PC-9 (cell line): ENCODE data around the gene HLA-DRB1. TPM values are rescaled to one million over a fixed set of nuclear protein-coding genes. Genes with fewer than 3 reads are reported as not detected.

Source experiments
- BruUV-seq: library from RNA; stranded (reverse); fragments of 400-500 nt; replicated peaks from 2 replicates; lab custom pipeline; 2021; lab: Mats Ljungman, UMichigan
- CTCF ChIA-PET: fragments of 300-600 bp; sonication (Branson Sonifier 250); formaldehyde crosslinking; loops from one replicate; lab custom pipeline; 2022; ENCODE audit warnings: antibody characterized with exemption; lab: Charles Lee
- POLR2A ChIA-PET: fragments of 300-600 bp; sonication (Branson Sonifier 250); formaldehyde crosslinking; loops from one replicate; lab custom pipeline; 2022; ENCODE audit warnings: antibody characterized with exemption; ENCODE audit not compliant: unreplicated experiment; lab: Charles Lee
- DNase-seq, 2 experiments: peaks; one replicate each; pipeline versions ENCODE4 v3.0.0 to v3.0.0-alpha.2; 2015 to 2022; ENCODE audit warnings: mixed read lengths in 1 of 2
- H2AFZ ChIP-seq: fragments of 200-600 bp; sonication (generic); 2 replicates; pipeline ENCODE4 v1.8.1; 2017; ENCODE audit warnings: antibody characterized with exemption
- H3F3A ChIP-seq: fragments of 200-600 bp; sonication (generic); 2 replicates; pipeline ENCODE4 v1.8.1; 2017; ENCODE audit warnings: antibody characterized with exemption, mild to moderate bottlenecking, low read depth; ENCODE audit not compliant: insufficient read depth
- H3K27ac ChIP-seq: fragments of 200-600 bp; sonication (generic); 2 replicates; pipeline ENCODE4 v1.6.1; 2016; ENCODE audit warnings: mixed run types
- H3K27me3 ChIP-seq: fragments of 200-600 bp; sonication (generic); 2 replicates; pipeline ENCODE4 v1.6.1; 2016; ENCODE audit warnings: low read depth, mixed run types; ENCODE audit not compliant: insufficient read depth
- H3K36me3 ChIP-seq: fragments of 200-600 bp; sonication (generic); 2 replicates; pipeline ENCODE4 v1.6.1; 2016; ENCODE audit warnings: low read depth, mixed run types
- H3K4me1 ChIP-seq: fragments of 200-600 bp; sonication (generic); replicated peaks from 2 replicates; pipeline ENCODE4 v1.6.1; 2016; ENCODE audit warnings: mixed run types; ENCODE audit not compliant: insufficient read depth
- H3K4me2 ChIP-seq: fragments of 200-600 bp; sonication (generic); 2 replicates; pipeline ENCODE4 v1.6.1; 2017; ENCODE audit warnings: mixed run types
- H3K4me3 ChIP-seq: fragments of 200-600 bp; sonication (generic); 2 replicates; pipeline ENCODE4 v1.6.1; 2016; ENCODE audit warnings: mixed run types
- H3K79me2 ChIP-seq: fragments of 200-600 bp; sonication (generic); 2 replicates; pipeline ENCODE4 v1.6.1; 2017; ENCODE audit warnings: low read depth, mixed run types
- H3K9me2 ChIP-seq: fragments of 200-600 bp; sonication (generic); 2 replicates; pipeline ENCODE4 v1.8.1; 2017; ENCODE audit warnings: mild to moderate bottlenecking; ENCODE audit not compliant: insufficient read depth
- H3K9me3 ChIP-seq: fragments of 200-600 bp; sonication (generic); 2 replicates; pipeline ENCODE4 v1.8.1; 2016; ENCODE audit warnings: low read depth; ENCODE audit not compliant: insufficient read depth
- H4K20me1 ChIP-seq: fragments of 200-600 bp; sonication (generic); 2 replicates; pipeline ENCODE4 v1.8.1; 2017; ENCODE audit not compliant: insufficient read depth
- EZH2 ChIP-seq: fragments of 200-600 bp; sonication (generic); IDR thresholded peaks from 2 replicates; pipeline ENCODE4 v1.8.0; 2017; ENCODE audit warnings: antibody characterized with exemption, low read depth
- intact Hi-C: fragments of 100-400 bp; cut with micrococcal nuclease; formaldehyde crosslinking; loops from one replicate; pipeline ENCODE4 v1.10.0; 2022; ENCODE audit not compliant: unreplicated experiment
- total RNA-seq: library from RNA; stranded (reverse); gene quantifications from 2 replicates; pipeline ENCODE4 v1.2.3, GENCODE V29; 2021
- TF ChIP-seq, protein P1 (sequence below): fragments of 200-600 bp; sonication (generic); conservative IDR thresholded peaks from 2 replicates; pipeline ENCODE4 v1.6.1; 2017; ENCODE audit warnings: mixed run types, antibody characterized with exemption, mild to moderate bottlenecking, moderate library complexity

The HLA-DRB1 gene
- total RNA-seq, 1 experiment from 2014 or later = 3.1 TPM

DNA sequence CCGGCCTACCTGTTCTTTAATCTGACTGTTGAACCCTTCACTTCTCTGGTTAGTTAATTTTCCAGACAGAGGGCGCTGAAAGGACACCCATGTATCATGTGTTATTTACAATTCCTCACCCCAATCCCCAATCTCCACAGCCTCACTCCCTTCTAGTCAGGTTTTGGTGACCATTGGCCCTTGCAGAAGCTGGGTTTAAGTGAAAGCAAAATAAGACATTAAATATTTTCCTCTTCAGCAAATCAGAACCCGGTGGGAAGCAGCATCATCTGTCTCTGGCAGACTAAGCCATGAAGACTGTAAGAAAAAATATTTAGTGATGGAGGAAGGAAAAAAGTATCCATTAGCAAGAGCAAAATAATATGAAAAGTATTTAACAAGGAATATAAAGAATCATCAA, 38.2 kb upstream of the HLA-DRB1 start:
- no TSS peak for BruUV-seq
- no peak overlapping the region for H3K4me3 ChIP-seq
- POLR2A ChIA-PET = no interaction called here
- no peaks in the 10 kb centered on the region for H3K9me2 ChIP-seq
- H4K20me1 ChIP-seq = no peaks in the 10 kb centered on the region
- TF ChIP-seq EZH2 = no peak
- TF ChIP-seq, protein P1, sequence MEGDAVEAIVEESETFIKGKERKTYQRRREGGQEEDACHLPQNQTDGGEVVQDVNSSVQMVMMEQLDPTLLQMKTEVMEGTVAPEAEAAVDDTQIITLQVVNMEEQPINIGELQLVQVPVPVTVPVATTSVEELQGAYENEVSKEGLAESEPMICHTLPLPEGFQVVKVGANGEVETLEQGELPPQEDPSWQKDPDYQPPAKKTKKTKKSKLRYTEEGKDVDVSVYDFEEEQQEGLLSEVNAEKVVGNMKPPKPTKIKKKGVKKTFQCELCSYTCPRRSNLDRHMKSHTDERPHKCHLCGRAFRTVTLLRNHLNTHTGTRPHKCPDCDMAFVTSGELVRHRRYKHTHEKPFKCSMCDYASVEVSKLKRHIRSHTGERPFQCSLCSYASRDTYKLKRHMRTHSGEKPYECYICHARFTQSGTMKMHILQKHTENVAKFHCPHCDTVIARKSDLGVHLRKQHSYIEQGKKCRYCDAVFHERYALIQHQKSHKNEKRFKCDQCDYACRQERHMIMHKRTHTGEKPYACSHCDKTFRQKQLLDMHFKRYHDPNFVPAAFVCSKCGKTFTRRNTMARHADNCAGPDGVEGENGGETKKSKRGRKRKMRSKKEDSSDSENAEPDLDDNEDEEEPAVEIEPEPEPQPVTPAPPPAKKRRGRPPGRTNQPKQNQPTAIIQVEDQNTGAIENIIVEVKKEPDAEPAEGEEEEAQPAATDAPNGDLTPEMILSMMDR = no peak
- H3K27ac ChIP-seq = no peak overlapping the region
- DNase-seq = peak in 1 of 2 experiments; percentile 7
- no peaks in the 10 kb centered on the region for H3K9me3 ChIP-seq
- CTCF ChIA-PET = no interaction called here
- intact Hi-C loops = no loop called here
- H3K27me3 ChIP-seq = no peaks in the 10 kb centered on the region
- H3K79me2 ChIP-seq = no peaks in the 10 kb centered on the region
- H3F3A ChIP-seq = no peaks in the 10 kb centered on the region
- no peak overlapping the region for H2AFZ ChIP-seq
- H3K4me2 ChIP-seq = no peak overlapping the region
- no peaks in the 10 kb centered on the region for H3K4me1 ChIP-seq
- H3K36me3 ChIP-seq = no peaks in the 10 kb centered on the region

DNA sequence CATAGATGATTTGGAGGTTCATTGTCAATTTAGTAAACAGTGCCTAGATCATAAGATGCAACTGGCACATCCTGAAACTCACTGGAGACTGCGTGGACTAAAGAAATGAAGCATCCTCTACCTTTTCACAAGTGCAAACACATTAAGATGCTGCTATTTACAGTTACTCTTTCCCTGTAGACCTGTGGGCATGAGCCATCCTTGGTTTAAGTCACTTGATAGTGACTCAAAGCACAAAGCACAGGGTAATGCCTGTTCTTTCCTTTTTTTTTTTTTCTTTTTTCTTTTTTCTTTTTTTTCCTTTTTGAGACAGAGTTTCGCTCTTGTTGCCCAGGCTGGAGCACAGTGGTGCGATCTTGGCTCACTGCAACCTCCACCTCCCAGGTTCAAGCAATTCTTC, 37.6 kb upstream of the HLA-DRB1 start:
- H3K27me3 ChIP-seq = no peaks in the 10 kb centered on the region
- TF ChIP-seq, protein P1 = no peak
- no peak for TF ChIP-seq EZH2
- BruUV-seq = no TSS peak
- H3K36me3 ChIP-seq = no peaks in the 10 kb centered on the region
- intact Hi-C loops = no loop called here
- POLR2A ChIA-PET = no interaction called here
- H3K4me2 ChIP-seq = no peak overlapping the region
- no peak overlapping the region for H3K27ac ChIP-seq
- H3F3A ChIP-seq = no peaks in the 10 kb centered on the region
- no peaks in the 10 kb centered on the region for H3K4me1 ChIP-seq
- no peaks in the 10 kb centered on the region for H3K9me2 ChIP-seq
- H3K4me3 ChIP-seq = no peak overlapping the region
- no peak for DNase-seq
- H4K20me1 ChIP-seq = no peaks in the 10 kb centered on the region
- no peaks in the 10 kb centered on the region for H3K9me3 ChIP-seq
- CTCF ChIA-PET = no interaction called here
- no peaks in the 10 kb centered on the region for H3K79me2 ChIP-seq
- H2AFZ ChIP-seq = no peak overlapping the region

DNA sequence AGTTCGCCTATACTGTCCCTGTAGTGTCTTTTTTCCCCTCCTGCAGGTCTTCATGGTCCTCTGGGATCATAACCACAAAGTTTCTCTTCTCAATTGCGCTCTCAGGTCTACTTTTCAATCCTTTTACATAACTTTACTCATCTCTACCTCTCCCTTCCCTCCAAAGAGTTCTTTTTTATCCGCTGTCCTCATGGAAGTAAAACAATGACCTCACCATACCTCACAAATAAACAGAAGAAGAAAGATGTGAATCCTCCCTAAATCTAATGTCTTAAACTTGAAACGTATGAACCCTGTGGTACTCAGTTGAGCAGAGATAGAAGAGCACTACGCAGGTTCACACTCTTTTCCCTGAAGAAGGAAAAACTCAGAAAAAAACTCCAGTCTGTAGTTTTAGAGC, 35.5 kb upstream of the HLA-DRB1 start:
- Histone ChIP-seq H3K9me3 (no peaks in the 10 kb centered on the region), H3K79me2 (no peaks in the 10 kb centered on the region), H3K36me3 (no peaks in the 10 kb centered on the region), H3K4me2 (no peak overlapping the region), H3K4me3 (no peak overlapping the region), H3K4me1 (no peaks in the 10 kb centered on the region), H3F3A (no peaks in the 10 kb centered on the region), H3K27me3 (no peaks in the 10 kb centered on the region), H3K27ac (no peak overlapping the region), H3K9me2 (no peaks in the 10 kb centered on the region), H4K20me1 (no peaks in the 10 kb centered on the region), H2AFZ (no peak overlapping the region)
- no TSS peak for BruUV-seq
- intact Hi-C loops = no loop called here
- DNase-seq = no peak
- TF ChIP-seq EZH2 = no peak
- TF ChIP-seq, protein P1 = no peak
- ChIA-PET POLR2A (no interaction called here), CTCF (no interaction called here)
